GM12875 (cell line): ENCODE measurements around the gene PPP1R9A.

Source experiments
- H3K4me3 ChIP-seq: one replicate; pipeline ENCODE4 v1.5.1; 2011; ENCODE audit warnings: low read depth, low read length, control low read depth
- TF ChIP-seq, protein P1 (sequence below): IDR thresholded peaks from 2 replicates; pipeline ENCODE4 v1.5.1; 2011; ENCODE audit warnings: low read depth, mild to moderate bottlenecking, control low read depth, inconsistent platforms, low read length, moderate library complexity, borderline replicate concordance; ENCODE audit not compliant: insufficient read depth

PPP1R9A gene

DNA sequence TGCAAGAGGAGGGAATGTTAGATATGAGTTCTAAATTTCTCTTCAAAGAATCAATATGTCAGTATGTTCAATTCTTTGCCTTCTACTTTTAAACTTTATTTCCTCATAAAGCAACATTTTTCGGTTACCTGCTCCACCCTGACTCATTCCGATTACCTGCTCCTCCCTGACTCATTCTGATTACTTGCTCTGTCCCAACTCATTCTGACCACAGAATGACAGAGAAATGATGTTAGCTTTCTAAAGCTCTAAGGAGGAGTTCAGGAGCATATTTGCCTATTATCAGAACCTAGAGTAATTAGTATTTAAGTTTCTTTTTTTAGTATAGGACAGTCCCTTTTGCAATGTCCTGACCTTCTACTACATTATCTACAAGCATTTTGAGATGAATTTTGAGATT lies 24.5 kb upstream of the PPP1R9A start:
- TF ChIP-seq, protein P1, sequence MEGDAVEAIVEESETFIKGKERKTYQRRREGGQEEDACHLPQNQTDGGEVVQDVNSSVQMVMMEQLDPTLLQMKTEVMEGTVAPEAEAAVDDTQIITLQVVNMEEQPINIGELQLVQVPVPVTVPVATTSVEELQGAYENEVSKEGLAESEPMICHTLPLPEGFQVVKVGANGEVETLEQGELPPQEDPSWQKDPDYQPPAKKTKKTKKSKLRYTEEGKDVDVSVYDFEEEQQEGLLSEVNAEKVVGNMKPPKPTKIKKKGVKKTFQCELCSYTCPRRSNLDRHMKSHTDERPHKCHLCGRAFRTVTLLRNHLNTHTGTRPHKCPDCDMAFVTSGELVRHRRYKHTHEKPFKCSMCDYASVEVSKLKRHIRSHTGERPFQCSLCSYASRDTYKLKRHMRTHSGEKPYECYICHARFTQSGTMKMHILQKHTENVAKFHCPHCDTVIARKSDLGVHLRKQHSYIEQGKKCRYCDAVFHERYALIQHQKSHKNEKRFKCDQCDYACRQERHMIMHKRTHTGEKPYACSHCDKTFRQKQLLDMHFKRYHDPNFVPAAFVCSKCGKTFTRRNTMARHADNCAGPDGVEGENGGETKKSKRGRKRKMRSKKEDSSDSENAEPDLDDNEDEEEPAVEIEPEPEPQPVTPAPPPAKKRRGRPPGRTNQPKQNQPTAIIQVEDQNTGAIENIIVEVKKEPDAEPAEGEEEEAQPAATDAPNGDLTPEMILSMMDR, result no peak
- H3K4me3 ChIP-seq, result no peak overlapping the region

GRCh38 chr7:94883616-94884015 lies 23.8 kb upstream of the PPP1R9A start:
- H3K4me3 ChIP-seq, result no peak overlapping the region
- TF ChIP-seq, protein P1, result no peak

DNA sequence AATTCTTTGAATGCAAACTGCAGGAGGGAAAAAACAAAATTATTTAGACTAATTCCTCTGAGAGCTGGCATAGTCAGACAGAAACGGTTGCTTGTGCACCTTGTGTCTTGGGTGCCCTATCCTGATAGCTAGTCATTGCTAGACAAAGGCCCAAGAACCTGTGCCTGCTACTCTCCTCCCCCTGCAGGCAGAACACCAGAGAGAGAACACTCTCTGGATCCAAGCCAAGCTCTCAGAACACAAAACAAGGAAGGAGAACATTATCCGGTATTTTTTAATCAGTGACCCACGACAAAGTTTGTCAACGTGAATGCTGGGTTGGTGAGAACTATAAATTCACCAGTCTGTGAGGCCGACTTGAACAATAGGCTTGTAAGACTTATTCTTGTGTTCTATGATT lies 18.8 kb upstream of the PPP1R9A start:
- TF ChIP-seq, protein P1, result no peak

GRCh38 chr7:94888995-94889523 lies 18.3 kb upstream of the PPP1R9A start:
- TF ChIP-seq, protein P1, result no peak
- no peak overlapping the region for H3K4me3 ChIP-seq

More for the DNA sequence above, 18.8 kb upstream of the PPP1R9A start:
- H3K4me3 ChIP-seq, result no peak overlapping the region

DNA sequence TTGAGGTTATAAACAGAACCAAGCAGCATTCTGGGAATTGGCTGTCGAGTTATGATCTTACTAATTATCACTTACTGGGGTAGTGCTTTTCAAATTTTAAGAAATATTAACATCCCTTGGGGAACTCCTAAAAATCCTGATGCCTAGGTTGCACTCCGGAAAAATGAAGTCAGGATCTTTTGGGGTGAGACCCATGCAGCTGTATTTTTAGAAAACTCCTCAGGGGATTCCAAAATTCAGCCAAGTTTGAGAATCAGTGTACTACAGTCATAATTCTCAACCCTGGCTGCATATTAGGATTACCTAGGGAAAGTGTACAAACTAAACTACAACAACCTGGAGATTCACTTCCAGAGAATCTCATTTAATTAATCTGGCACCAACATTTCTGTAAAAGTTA lies 17.2 kb upstream of the PPP1R9A start:
- TF ChIP-seq, protein P1, result no peak
- no peak overlapping the region for H3K4me3 ChIP-seq

- TF ChIP-seq, protein P1, result no peak
- H3K4me3 ChIP-seq, result no peak overlapping the region
Observed at GRCh38 chr7:94893661-94894060, 13.7 kb upstream of the PPP1R9A start.

DNA sequence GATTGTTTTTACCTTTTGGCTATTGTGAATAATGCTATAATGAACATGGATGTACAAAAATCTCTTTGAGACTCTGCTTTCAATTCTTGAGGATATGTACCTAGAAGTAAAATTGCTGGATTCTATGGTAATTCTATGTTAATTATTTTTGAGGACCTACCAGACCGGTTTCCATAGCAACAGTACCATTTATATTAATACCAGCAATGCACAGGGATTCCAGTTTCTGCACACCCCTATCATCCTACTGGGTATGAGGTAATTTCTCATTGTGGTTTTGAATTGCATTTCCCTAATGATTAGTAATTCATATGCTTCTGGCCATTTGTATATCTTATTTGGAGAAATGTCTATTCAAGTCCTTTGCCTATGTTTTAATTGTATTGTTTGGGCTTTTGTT lies 9.9 kb upstream of the PPP1R9A start:
- TF ChIP-seq, protein P1, result no peak
- no peak overlapping the region for H3K4me3 ChIP-seq
